Measurements from ENCODE around the gene SEMA5A.

- TF ChIP-seq POLR2AphosphoS5 (IDR thresholded peaks at IDR 0.05) (no peak), CTCF (IDR thresholded peaks at IDR 0.05; ENCODE audit: poor library complexity, severe bottlenecking) (no peak)
Measured at GRCh38 chr5:9408964-9409363, 136.9 kb downstream of the SEMA5A start.
